Cerebellar nuclear complex (tissue), 1 donor: Measurements from ENCODE around the gene NUDT4.
"Not testable (repeated sequence)": the region's sequence is repeated elsewhere in the genome, so short reads cannot be mapped to it uniquely, and the experiment has no call there.

Experiments
- DNase-seq, 2 experiments: peaks; one replicate each; lab custom pipeline; 2025; lab: John Stamatoyannopoulos, UW

NUDT4 gene

DNA sequence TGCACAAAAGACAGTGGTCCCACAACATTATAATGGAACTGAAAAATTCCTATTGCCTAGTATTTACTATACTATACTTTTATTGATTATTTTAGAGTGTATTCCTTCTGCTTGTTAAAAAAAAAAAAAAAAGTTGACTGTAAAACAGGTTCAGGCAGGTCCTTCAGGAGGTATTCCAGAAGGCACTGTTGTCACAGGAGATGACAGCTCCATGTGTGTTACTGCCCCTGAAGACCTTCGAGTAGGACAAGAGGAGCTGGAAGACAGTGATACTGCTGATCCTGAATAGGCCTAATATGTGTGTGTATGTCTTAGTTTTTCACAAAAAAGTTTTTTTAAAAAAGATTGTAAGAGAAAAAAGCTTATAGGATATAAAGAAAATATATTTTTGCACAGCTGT is 51.7 kb downstream of the NUDT4 start:
- DNase-seq, result no peak

- no peak for DNase-seq
Measured at GRCh38 chr12:93429852-93430251, 52.1 kb downstream of the NUDT4 start.

- no peak for DNase-seq
Measured at GRCh38 chr12:93430280-93430679, 52.6 kb downstream of the NUDT4 start.

GRCh38 chr12:93432031-93432430 is 54.3 kb downstream of the NUDT4 start:
- DNase-seq, result not testable (repeated sequence)

DNA sequence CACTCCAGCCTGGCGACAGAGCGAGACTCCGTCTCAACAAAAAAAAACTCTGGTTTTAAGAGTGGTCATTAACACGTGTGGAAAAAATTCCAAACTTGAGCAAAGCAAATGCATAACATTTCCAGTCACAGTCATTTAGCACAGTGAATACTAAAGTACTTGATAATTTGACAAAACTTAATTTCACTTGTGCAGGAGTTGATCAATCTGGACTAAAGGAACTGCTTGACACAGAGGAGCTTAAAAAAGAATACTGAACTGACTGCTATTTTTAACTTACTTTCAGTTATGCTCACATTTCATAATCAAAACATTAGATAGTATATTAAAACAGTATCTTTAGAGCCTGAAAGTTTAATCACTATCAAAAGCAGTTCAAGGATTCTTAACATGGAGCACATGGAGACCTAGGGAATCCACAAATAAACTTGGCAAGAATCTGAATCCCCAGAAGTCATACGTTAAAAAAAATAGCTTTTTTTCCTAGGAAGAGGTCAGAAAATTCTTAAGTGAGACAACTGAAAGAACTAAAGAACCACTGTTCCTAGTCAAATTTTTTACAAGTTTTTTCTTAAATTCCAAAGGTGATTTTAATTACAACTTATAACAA is 56.6 kb downstream of the NUDT4 start:
- no peak for DNase-seq

- no peak for DNase-seq
Measured at GRCh38 chr12:93438266-93439050, 60.7 kb downstream of the NUDT4 start.

DNA sequence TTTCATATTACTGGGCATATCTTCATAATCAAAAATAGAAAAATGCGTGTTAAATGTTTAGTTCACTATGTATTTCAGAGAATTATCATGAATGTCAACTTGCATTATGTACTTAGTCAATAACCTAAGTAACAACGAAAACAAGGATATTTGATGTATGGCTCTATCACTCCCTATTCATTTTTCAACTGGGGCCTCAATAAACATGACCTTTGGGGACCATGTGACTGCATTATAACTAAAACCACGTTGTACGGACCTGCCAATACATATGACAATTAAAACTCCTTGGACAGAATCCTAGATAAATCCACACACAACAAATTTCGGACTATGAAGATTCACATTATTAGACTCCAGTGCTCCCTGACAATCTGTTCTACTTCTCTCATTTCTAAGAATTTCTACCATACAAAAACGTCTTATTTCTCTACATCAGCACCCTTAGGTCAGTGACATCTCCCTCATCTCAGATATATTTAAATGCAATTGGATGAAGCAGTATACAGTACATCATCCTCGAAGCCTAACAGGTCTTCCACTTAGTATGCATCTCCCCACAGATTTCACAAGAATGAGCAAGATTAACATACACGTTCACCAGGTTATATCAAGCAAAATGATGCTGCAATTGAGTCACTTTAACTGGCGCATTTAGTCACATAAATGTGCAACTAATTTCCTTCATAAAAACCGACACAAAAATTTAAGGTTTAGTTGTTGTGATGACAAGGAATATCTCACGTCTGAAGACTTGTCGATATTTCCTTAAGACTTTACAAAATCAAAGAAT is 62.5 kb downstream of the NUDT4 start:
- no peak for DNase-seq

- no peak for DNase-seq
Measured at GRCh38 chr12:93441081-93441616, 63.4 kb downstream of the NUDT4 start.

DNA sequence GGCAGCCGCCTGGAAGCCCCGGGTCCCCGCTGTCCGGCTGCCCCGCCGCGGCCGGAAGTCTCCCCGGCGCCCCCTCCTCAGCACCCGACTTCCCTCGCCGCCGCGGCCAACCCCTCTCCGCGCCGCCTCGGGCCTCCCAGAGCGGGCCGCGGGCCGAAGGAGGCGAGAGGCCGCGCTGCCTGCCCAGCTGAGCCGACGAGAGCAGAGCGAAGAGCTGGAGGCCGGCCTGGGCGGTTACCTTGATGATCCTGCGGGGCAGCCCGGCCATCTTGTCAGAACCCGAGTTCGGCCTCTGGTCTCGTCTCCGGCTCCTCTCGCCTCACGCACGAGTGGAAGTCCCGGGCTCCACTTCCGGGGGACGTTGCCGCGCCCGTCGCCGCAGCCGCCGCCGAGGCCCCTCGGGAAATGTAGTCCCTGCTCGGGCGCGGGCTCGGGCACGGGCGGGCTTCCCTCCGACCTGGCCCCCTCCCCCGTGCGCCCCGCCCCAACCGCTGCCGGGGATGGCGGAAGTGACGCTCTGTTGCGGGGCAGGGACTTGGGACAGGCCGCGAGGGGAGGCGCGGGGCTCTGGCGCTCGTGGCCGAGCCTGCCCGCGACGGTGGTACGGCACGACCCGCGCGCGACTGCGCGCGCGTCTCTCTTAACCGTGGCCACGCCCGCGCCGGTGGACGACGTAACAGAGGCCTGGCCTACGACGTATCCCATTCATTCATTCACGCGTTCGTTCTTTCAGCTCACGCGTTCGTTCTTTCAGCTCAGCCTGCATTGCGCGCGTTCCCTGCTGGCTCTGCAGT is 64.1 kb downstream of the NUDT4 start, which contains the start of gene UBE2N:
Gene UBE2N, minus strand, starts transcription at position 331 of the 794 bp plus-strand sequence. Its CDS starts 63 bp downstream, at position 268.
- peak; percentile 87 to 96 for DNase-seq

DNA sequence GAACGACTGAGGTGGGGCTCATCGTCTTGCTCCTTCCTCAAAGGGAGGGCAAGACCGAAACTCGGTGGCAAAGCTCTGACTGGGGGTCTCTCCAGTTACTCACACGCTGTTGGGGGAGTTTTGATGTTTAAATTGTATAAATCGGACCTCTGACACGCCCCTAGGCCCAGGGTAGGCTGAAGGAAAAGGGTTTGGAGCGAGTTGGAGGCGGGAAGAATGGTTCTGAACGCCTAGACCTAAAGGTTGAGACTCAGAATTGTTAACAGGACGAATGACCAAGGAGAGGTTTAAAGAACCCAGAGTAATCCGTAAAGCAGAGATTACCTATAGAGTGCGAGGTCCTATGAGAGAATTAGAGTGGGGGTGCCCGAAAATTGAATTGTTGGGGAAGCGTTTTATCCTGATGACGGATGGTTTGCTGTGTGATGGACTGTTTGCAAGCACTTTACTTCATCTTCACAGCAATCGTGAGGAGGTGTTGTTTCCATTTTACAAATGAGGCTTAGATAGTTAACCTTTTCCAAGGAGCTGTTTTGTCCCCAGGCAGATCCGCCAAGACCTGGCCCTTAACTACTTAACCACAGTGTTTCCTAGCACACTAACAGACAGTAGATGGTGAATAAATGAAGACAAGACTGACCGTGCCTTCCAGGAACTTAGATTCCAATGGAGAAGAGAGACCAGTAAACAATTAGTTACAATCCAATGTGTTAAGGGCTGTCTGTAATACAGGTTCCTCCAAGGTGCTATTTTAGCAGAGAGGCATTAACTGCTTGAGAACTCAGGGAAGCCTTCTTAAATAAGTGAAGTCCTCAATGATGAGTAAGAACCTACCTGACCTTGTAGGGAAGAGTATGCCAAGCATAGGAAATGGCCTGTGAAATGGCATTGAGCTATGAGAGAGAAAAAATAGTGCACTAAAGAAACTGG is 65.0 kb downstream of the NUDT4 start:
- no peak for DNase-seq

- no peak for DNase-seq
Measured at GRCh38 chr12:93443576-93443975, 65.9 kb downstream of the NUDT4 start.

GRCh38 chr12:93447555-93448290 is 70.0 kb downstream of the NUDT4 start:
- no peak for DNase-seq

DNA sequence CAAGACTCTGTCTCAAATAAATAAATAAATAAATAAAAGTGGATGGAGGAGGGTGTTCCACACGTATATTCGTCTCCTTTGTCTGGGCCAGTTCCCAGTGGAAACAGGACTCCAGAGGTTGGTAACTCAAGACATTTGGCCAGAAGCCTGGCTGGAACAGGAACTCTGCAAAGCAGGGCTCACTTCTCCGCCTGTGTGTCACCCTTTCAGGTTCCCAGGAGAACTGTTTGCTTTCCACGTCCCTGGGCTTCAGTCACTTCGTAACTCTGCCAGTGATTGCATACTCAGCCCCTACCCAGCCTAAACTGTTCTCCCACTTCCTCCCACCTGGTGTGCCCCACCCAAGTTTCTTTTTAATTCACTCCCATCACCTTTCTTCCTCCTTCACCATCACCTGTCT is 71.1 kb downstream of the NUDT4 start:
- DNase-seq, result no peak

GRCh38 chr12:93449277-93449676 is 71.6 kb downstream of the NUDT4 start:
- no peak for DNase-seq

DNA sequence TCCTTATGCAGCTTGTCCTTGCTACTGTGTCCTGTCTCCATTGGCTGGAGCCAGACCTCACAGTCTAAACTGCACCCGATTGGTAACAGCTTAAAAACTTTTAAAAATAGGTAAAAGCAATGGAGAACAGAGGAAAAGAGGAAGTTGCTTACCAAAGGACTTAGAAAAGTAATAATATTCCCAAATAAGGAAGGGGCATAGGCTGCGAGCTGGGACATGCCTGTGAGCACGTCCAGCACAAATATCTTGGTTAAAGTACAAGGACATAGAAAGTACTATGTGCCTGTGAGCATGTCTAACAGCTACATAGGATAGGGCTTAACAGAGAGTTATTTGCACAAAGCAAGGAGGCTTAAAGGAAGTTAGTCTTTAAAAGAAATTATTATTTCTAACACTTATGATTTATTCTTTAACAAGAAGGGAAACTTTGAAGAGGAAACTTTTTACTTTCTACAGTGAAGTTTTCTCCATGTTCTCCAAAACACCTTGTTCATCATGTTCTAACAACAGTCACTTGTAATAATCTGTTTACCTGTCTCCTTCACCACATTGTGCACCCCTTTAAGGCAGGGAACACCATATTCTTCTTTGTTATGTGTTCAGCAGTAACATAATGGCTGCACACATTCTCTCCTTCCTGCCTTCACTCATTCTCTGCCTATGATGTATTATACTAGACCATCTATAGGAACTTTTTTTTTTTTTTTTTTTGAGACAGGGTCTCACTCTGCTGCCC is 73.9 kb downstream of the NUDT4 start:
- no peak for DNase-seq

DNA sequence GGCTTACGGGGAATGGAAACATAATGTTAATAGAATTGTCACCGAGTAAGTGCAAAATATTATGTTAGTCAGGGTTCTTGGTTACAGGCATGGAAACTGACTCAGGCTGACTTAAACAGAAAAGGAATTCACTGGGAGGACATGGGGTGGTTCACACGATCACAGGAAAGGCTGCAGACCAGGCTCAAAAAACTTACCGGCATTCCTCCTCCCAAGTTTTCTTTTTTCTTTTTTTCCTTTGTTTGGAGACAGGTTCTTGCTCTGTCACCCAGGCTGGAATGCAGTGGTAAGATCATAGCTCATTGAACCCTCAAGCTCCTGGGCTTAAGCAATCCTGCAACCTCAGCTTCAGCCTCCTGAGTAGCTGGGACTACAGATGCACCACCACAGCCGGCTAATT is 75.9 kb downstream of the NUDT4 start:
- no peak for DNase-seq

DNA sequence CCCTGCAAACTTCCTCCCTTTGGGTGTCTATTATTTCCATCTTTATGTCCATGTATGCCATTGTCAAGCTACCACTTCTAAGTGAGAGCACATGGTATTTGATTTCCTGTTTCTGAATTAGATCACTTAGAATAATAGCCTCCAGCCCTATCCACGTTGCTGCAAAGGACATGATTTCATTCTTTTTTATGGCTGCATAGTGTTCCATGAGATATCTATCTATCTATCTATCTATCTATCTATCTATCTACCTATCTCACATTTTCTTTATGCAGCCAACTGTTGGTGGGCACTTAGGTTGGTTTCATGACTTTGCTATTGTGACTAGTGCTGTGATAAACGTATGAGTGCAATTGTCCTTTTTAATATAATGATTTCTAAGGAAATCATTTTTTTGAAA is 78.4 kb downstream of the NUDT4 start:
- no peak for DNase-seq
